ENCODE results near the gene TMOD1.

The TMOD1 gene

GRCh38 chr9:97500263-97500662, 1.2 kb upstream of the TMOD1 start:
- no peak for DNase-seq

- no peak for DNase-seq
Measured at GRCh38 chr9:97500765-97501176, 695 bp upstream of the TMOD1 start.

GRCh38 chr9:97501972-97502221, 431 bp downstream of the TMOD1 start:
- no peak for DNase-seq

GRCh38 chr9:97502222-97502983, 937 bp downstream of the TMOD1 start:
- no peak for DNase-seq

- DNase-seq: no peak
Measured at GRCh38 chr9:97502984-97503861, 1.8 kb downstream of the TMOD1 start.

GRCh38 chr9:97503862-97504210, 2.4 kb downstream of the TMOD1 start:
- no peak for DNase-seq

- DNase-seq: no peak
Measured at GRCh38 chr9:97504381-97505216, 3.1 kb downstream of the TMOD1 start.

GRCh38 chr9:97505845-97506244, 4.4 kb downstream of the TMOD1 start:
- no peak for DNase-seq

- no peak for DNase-seq
Measured at GRCh38 chr9:97506306-97506705, 4.8 kb downstream of the TMOD1 start.

- no peak for DNase-seq
Measured at GRCh38 chr9:97506787-97507186, 5.3 kb downstream of the TMOD1 start.

GRCh38 chr9:97507428-97507984, 6.0 kb downstream of the TMOD1 start:
- DNase-seq: no peak

GRCh38 chr9:97508852-97509251, 7.4 kb downstream of the TMOD1 start:
- DNase-seq: no peak

- no peak for DNase-seq
Measured at GRCh38 chr9:97510797-97511654, 9.6 kb downstream of the TMOD1 start.

GRCh38 chr9:97511655-97512427, 10.4 kb downstream of the TMOD1 start:
- DNase-seq: no peak

- no peak for DNase-seq
Measured at GRCh38 chr9:97512966-97513560, 11.6 kb downstream of the TMOD1 start.

- DNase-seq: no peak
Measured at GRCh38 chr9:97514531-97514930, 13.1 kb downstream of the TMOD1 start.

- DNase-seq: no peak
Measured at GRCh38 chr9:97515662-97516061, 14.2 kb downstream of the TMOD1 start.

- no peak for DNase-seq
Measured at GRCh38 chr9:97516111-97516510, 14.6 kb downstream of the TMOD1 start.

GRCh38 chr9:97517331-97518089, 16.0 kb downstream of the TMOD1 start:
- DNase-seq: no peak
